Sigmoid colon (tissue), 4 donors: ENCODE results near the gene ABLIM2.

Experiments
- POLR2AphosphoS5 ChIP-seq, 4 donors: sonication (generic); formaldehyde crosslinking; IDR thresholded peaks; one replicate each; pipeline ENCODE4 v1.6.1; 2017; ENCODE audit warnings: antibody characterized with exemption in 4 of 4
- TF ChIP-seq, protein P1 (sequence below), 4 experiments: fragments of 450-650 bp in 3 of 4; fragments of 200-600 bp in 1 of 4; IDR thresholded peaks; one replicate each; pipeline ENCODE4 v1.5.1; 2016 to 2019; ENCODE audit warnings: antibody characterized with exemption in 4 of 4, mild to moderate bottlenecking in 3 of 4, moderate library complexity in 2 of 4

DNA sequence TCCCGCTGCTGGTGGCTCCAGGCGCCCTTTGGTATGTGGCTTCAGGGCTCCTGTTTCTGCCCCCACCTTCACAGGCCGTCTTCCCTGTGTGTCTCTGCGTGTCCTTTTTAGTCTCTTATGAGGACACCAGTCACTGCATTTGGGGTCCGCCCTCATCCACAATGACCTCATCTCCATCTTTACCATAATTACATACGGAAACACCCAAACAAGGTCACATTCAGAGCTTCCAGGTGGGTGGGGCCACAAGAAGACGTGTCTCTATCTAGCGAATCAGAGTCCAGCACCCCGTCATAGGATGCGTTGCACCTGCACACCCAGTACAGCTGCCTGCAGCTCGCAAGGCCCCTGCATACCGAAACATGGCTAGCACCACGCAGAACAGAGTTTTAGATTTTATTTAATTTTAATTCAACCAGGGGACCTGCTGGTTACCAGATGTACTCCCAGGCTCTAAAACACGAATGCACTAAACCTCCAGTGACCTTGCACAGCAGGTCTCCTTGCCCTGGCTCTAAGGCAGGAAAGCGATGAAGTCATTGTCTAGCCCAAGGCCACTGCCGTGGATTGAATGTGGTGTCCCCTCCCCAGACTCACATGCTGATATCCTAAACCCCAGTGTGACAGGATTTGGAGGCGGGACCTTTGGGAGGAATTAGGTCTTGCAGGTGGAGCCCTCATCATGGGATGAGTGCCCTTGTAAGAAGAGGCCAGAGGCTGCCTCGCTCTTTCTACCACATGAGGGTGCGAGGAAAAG is 30.3 kb downstream of the ABLIM2 start:
- TF ChIP-seq POLR2AphosphoS5 (IDR thresholded peaks at IDR 0.05), result no peak
- TF ChIP-seq, protein P1, sequence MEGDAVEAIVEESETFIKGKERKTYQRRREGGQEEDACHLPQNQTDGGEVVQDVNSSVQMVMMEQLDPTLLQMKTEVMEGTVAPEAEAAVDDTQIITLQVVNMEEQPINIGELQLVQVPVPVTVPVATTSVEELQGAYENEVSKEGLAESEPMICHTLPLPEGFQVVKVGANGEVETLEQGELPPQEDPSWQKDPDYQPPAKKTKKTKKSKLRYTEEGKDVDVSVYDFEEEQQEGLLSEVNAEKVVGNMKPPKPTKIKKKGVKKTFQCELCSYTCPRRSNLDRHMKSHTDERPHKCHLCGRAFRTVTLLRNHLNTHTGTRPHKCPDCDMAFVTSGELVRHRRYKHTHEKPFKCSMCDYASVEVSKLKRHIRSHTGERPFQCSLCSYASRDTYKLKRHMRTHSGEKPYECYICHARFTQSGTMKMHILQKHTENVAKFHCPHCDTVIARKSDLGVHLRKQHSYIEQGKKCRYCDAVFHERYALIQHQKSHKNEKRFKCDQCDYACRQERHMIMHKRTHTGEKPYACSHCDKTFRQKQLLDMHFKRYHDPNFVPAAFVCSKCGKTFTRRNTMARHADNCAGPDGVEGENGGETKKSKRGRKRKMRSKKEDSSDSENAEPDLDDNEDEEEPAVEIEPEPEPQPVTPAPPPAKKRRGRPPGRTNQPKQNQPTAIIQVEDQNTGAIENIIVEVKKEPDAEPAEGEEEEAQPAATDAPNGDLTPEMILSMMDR (IDR thresholded peaks at IDR 0.05), result no peak
